ENCODE results near the gene NFKBIZ.

- TF ChIP-seq CTCF (IDR thresholded peaks at IDR 0.05; ENCODE audit: insufficient read depth, low read length) (no peak), REST (IDR thresholded peaks at IDR 0.05; ENCODE audit: insufficient replicate concordance, low read depth) (no peak), POLR2AphosphoS5 (IDR thresholded peaks at IDR 0.05; ENCODE audit: low read depth) (no peak), SPI1 (IDR thresholded peaks at IDR 0.05; ENCODE audit: borderline replicate concordance, low read depth) (no peak)
Observed at GRCh38 chr3:101848754-101849713, at the start of gene NFKBIZ.
